SKM-1 treated with dmso at 0.1 percent for 144 hours (cell line): ENCODE results near the gene MMAA.
"Not testable (repeated sequence)": the region's sequence is repeated elsewhere in the genome, so short reads cannot be mapped to it uniquely, and the experiment has no call there.

ENCODE experiments used
- DNase-seq: peaks from one replicate; lab custom pipeline; 2025; ENCODE audit not compliant: unreplicated experiment; lab: John Stamatoyannopoulos, UW

Gene MMAA

GRCh38 chr4:145626623-145626982, 7.4 kb downstream of the MMAA start:
- no peak for DNase-seq

- no peak for DNase-seq
Measured at GRCh38 chr4:145635117-145635516, 15.9 kb downstream of the MMAA start.

- DNase-seq, result no peak
Measured at GRCh38 chr4:145635630-145636029, 16.4 kb downstream of the MMAA start.

- DNase-seq, result no peak
Measured at GRCh38 chr4:145639186-145639698, 20.1 kb downstream of the MMAA start.

- not testable (repeated sequence) for DNase-seq
Measured at GRCh38 chr4:145640236-145640635, 21.1 kb downstream of the MMAA start.

GRCh38 chr4:145643295-145643694, 24.1 kb downstream of the MMAA start:
- no peak for DNase-seq

GRCh38 chr4:145644699-145645098, 25.5 kb downstream of the MMAA start:
- DNase-seq, result no peak

GRCh38 chr4:145656156-145656555, 37.0 kb downstream of the MMAA start:
- no peak for DNase-seq

- no peak for DNase-seq
Measured at GRCh38 chr4:145660064-145660463, 40.9 kb downstream of the MMAA start.

- no peak for DNase-seq
Measured at GRCh38 chr4:145663194-145663593, 44.0 kb downstream of the MMAA start.

- no peak for DNase-seq
Measured at GRCh38 chr4:145665773-145666172, 46.6 kb downstream of the MMAA start.

GRCh38 chr4:145670422-145670821, 51.2 kb downstream of the MMAA start:
- DNase-seq, result no peak

GRCh38 chr4:145679520-145679919, 60.3 kb downstream of the MMAA start:
- no peak for DNase-seq

GRCh38 chr4:145679991-145680455, 60.8 kb downstream of the MMAA start, which contains the start of gene C4orf51:
Gene C4orf51 (plus strand): TSS chr4:145680146. CDS start chr4:145680204, 58 bp downstream.
- DNase-seq, result no peak

- no peak for DNase-seq
Measured at GRCh38 chr4:145680902-145681301, 61.7 kb downstream of the MMAA start.

GRCh38 chr4:145681518-145681917, 62.3 kb downstream of the MMAA start:
- DNase-seq, result no peak

GRCh38 chr4:145681956-145682355, 62.8 kb downstream of the MMAA start:
- DNase-seq, result no peak

- no peak for DNase-seq
Measured at GRCh38 chr4:145686991-145687390, 67.8 kb downstream of the MMAA start.

- DNase-seq, result no peak
Measured at GRCh38 chr4:145690610-145691009, 71.4 kb downstream of the MMAA start.

GRCh38 chr4:145691416-145691815, 72.2 kb downstream of the MMAA start:
- DNase-seq, result not testable (repeated sequence)

GRCh38 chr4:145694929-145695328, 75.7 kb downstream of the MMAA start:
- no peak for DNase-seq

GRCh38 chr4:145697332-145697731, 78.1 kb downstream of the MMAA start:
- no peak for DNase-seq

GRCh38 chr4:145698507-145698906, 79.3 kb downstream of the MMAA start:
- no peak for DNase-seq
